Stromal cell of bone marrow (primary cell): ENCODE results near the gene TRPV5.
"Not testable (repeated sequence)": the region's sequence is repeated elsewhere in the genome, so short reads cannot be mapped to it uniquely, and the experiment has no call there.

ENCODE experiments used
- DNase-seq: peaks from one replicate; pipeline ENCODE4 v3.0.0-alpha.2; 2012; ENCODE audit warnings: low read depth

TRPV5 gene

DNA sequence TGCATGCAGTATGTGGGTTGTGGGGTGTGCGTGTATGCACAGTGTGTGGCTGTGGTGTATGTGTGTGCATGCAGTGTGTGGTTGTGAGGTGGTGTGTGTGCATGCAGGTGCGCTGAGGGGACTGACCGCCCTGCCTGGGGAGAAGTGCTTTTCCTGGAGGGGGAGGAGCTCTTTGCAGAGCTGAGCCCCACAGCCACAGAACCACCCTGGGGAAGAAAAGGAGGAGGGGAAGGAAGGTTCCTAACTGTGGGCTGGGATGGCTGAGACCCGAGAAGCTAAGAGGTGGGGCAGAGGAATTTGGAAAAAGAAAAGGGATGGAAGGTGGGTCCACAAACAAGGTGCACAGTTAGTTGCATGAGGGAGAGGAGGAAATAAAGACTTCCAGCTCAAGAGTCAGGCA lies at the start of gene TRPV5:
TSS of gene TRPV5 (minus strand) at position 123 of the 400 bp plus-strand sequence. CDS start 287 bp downstream, outside the sequence.
- DNase-seq = no peak

DNA sequence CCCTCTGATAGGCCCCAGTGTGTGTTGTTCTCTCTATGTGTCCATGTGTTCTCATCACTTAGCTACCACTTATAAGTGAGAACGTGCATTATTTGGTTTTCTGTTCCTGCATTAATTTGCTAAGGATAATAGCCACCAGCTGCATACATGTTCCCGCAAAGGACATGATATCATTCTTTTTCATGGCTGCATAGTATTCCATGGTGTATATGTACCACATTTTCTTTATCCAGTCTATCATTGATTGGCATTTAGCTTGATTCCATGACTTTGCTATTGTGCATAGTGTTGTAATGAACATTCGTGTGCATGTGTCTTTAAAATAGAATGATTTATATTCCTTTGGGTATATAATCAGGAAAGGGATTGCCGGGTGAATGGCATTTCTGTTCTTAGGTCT lies 44.9 kb upstream of the TRPV5 start:
- DNase-seq = not testable (repeated sequence)

DNA sequence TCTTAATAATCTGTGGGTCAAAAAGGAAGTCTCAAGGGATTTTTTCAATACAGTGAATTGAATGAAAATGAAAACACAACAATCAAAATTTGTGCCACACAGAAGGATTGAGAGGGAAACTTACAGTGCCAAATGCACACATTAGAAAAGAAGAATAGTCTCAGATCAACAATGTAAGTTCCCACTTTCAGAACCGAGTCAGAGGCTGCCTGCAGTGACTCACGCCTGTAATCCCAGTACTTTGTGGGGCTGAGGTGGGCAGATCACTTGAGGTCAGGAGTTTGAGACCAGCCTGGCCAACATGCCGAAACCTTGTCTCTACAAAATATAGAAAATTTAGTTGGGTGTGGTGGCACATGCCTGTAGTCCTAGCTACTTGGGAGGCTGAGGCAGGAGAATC lies 41.1 kb upstream of the TRPV5 start:
- no peak for DNase-seq

DNA sequence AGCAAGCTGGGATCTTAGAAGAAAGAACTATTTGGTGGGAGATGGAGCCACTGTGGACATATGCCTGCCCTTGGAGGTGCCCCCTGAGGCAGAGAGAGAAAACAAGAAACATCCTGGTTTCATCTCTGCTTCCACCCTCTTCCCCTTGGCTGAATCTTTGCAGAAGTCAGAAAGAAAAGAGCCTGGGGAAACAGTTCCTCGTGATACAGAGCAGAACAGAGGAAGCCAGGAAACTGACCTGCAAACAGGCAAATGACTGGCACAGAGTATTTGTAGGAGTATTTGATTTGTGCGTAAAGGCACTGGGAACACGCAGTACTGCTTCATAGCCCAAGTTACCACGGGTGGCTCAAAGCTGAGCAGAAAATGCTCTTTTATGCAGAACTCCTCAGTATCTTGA lies 35.6 kb upstream of the TRPV5 start:
- DNase-seq = no peak

DNA sequence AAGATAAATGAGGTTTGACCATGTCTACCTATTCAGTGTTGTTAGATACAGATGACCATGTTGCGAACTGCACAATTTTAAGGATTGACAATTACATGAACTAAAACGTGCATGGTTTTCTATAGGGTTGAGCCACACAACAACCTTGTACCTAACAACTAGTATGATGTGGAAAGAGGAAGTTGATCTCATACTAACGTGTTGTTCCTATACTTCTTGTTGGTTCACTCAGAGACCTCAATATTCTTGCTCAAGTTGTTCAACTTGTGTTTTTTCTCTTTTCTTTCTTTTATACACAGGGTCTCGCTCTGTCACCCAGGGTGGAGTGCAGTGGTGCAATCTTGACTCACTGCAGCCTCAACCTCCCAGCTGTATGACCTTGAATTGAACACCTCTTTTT lies 34.7 kb upstream of the TRPV5 start:
- DNase-seq = no peak

DNA sequence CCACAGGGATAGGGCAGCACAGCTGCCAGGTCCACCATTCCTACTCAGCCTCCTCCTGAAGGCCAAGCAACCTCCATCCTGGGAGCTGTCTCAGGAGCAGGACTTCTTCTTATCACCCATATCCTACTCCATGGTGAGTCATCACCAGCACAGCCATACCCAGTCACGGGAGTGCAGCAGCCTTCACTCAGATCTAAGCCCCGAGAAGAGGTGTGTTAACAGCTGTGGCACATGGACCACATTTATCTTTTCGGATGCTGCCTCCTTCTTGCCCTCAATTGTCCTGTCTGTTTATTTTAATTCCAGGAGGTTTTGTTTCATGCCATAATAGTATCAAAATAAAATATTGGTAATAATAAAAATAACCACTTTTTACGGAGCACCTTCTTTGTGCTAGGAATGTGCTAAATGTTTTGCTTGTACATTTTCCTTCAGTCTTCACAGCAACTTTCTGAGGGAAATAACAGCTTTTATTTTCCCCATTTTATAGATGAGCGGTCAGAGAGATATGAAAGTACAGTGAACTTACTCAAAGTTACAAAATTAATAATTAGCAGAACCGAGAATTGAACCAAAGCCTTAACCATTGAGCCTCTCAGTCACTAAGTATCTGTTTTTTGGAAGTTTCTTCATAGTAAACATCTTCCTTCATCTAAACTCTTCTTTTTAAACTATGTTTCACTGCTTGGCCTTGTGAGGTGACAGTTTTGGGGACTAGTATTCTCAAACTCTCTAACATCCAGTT lies 31.1 kb upstream of the TRPV5 start:
- no peak for DNase-seq

DNA sequence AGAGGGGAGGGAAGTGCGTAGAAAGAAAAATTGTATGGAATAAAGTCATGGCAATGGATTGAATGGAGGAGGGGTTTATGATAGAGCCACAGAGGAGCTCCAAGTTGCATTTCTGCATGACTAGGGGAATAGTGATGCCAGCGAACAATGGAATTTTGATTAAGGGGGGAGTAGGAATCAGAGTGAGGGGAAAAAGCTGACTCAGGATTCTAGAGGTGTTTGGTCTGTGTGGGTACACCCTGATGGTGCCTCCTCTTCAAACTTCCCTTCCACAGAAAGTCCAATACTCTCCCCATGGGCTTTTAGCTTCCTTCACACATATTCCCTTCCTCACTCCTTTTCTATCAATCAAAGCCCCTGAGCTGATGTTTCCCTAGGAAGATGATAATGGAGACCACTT lies 30.4 kb upstream of the TRPV5 start:
- no peak for DNase-seq

DNA sequence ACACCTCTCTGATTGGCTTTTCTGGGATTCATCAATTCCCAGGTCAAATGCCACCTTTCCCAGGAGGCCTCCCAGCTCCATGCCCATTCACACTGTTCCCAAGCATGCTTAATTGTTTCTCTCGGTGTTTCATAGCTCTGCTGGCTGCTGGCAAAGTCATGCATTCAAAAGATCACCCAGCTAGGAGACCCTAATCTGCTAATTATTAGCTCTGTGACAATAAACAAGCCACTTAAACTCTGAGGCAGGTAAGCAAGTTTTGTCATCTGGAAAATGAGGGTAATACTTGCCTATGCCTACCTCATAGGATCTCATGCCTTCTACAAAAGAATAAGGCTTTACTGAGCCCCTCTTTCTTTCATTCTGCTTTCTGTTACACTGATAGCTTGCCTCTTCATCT lies 29.4 kb upstream of the TRPV5 start:
- no peak for DNase-seq

DNA sequence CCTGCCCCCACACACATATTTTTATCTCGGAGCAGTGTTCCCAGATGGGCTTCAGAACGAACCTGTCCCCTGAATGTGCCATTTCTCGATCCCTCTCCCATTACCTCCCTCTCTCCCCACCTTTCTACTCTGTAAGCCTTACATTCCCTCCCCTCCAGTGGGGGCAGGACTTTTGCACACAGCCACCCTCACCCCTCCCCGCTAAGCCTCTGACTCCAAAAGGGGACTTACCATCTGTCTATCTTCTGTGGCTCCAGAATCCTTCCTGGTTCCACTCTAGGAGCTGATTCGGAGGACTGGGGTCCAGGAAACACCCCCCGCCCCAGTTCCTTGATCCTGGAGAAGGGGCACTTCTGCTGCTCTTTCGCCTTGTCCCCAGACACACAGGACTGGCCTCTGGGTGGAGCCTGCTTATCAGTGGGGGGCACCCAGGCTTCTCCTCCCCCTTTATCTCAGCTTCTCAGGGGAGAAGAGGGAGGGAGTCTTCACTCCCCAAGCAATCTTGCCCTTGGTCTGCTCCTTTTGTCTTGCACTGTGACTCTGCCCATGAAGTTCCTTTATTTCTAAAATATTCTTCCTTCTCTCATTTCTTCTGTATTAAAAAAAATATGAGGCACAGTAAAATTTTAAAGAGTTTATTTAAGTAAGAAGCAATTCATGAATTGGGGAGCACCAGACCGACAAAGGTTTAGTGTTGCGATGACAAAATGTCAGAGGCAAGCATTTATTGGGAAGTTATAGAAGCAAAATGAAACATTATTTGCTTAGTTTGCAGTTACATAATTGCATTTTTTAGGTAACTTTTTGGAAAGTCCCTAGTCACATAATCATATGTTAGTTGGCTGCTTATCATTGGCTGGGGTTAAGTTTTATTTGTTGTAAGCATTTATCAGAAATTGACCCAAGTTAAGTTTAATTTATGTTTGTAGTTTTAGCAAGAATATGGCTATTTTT lies 28.7 kb upstream of the TRPV5 start, which contains the start of gene KEL:
TSS of gene KEL (minus strand) at position 391 of the 954 bp plus-strand sequence. CDS start at position 234, 157 bp downstream.
- no peak for DNase-seq

DNA sequence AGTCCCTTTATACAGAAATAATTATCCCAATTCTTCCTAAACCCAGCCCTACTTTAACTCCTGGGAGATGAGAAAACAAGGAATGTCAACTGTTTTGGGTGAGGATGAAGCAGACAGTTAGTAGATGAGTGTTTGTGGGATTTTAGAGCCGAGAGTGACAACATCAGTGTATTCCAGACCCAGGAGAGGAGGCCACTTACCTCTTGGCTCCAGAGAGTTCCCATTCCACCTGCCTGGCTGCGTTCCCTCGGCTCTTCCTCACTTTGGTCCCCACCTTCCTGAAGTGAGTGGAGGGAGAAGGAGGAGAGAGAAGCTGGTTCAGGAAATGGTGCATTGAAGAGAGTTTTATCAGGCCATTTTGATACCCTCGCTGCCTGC lies 28.0 kb upstream of the TRPV5 start:
- DNase-seq = no peak

DNA sequence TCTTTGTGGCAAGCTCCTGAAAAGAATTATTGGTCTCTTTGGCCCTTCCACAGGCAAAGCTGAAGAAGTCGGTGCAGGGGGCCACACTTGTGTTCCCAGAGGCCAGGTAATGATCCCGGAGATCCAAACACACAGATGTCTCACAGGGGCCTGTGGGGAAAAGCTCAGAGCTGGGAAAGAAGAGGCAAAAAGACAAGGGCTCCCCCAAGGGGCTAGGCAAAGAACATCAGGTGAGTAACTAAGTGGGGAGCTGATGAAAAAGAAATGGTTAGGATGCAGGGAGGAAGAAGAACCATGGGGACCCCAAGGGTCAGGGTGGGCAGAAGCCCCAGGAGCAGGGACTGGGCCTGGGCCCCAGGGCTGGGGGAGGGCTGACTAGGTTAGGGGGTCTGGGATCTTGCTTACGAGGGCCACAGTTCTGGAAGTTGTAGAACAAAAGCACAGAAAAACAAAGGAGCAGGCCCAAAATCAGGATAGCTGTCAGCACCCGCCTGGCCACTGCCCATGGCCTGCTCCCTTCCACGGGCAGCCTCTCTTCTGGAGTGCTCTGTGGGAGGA lies 27.5 kb upstream of the TRPV5 start:
- no peak for DNase-seq

DNA sequence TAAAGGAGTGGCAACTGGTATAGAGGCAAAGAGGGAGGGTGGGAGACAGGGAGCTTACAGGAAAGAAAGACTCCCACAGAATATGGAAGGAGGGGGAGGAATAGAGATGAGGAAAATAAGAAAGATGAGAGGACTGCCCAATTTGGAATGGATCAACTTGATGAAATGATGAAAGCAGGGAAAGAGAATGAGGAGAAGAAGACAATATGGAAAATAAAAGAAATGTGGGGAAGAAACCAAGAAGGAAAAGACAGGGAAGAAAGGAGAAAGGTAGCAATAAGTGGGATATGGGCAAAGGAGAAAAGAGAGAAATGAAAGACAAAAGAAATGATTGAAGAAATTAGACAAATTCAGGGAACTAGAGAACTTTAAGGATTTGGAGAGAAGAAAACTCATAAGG lies 25.7 kb upstream of the TRPV5 start:
- no peak for DNase-seq

DNA sequence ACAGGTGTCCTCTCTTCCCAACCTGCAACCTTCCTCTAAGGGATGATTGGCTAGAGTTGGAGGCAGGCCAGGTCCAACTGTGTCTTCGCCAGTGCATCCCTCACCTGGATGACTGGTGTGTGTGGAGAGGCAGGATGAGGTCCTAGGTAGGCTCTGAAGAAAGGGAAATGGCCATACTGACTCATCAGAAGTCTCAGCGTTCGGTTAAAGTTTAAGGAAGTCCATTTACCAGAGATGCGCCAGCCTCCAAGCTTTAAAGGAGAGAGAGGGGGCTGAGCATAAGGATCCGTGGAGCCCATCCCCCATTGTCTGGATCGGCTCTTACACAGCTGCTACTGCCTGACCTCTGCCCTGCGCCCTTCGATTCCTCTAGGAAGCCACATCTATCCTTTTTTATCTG lies 24.2 kb upstream of the TRPV5 start:
- DNase-seq = no peak

DNA sequence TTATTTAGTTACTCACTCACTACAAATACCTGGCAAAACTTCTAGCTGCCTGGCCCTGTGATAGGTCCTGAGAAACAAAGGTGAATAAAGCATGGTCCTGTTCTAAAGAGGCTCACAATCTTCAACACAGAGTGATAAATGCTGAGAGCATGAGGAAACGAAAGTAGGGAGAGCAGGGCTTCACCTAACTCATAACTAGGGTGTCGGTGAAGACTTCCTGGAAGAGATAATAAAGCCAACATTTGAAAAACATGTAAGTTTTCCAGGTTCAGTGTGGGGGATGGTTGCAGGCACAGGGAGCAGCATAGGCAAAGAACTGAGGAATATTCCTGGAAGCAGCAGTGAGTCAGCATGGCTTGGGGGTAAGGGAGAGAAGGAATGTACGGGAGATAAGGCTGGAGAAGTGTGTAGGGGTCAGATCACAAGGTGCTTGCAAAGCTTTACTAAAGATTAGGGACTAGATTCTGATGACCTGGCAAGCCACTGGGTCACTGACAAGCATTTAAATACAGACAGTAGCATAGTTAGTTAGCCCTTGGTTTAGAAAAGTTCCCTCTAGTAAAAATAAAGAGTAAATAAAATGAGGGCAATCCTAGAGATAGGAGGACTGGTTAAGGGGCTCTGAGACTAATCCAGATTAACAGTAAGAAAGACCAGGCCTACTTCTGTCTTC lies 23.5 kb upstream of the TRPV5 start:
- no peak for DNase-seq

DNA sequence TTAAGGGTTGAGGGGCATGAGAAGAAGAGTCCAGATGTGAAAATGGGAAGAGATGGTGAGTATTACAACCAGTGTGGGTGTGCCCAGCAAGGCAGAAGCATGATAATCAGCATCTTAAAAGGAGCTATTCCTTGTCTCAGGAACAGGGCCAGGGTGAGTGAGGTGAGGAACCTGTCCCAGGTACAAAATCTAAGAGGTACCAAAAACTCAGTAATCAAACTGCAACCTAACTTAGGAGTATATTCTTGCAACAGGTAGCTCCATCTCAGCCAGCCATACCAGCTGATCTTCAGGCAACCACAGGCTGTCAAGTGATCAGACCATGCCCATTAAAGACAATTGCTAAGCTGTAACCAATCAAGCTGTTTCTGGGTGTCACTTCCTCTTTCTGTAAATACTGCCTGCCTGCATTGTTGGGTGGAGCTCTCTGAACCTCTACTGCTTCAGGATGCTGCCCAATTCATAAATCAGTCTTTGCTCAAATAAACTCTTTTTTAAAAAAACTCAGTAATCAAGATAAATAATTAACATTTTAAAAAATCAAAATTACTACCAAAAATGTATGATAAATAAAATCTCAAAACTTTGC lies 21.2 kb upstream of the TRPV5 start:
- no peak for DNase-seq

DNA sequence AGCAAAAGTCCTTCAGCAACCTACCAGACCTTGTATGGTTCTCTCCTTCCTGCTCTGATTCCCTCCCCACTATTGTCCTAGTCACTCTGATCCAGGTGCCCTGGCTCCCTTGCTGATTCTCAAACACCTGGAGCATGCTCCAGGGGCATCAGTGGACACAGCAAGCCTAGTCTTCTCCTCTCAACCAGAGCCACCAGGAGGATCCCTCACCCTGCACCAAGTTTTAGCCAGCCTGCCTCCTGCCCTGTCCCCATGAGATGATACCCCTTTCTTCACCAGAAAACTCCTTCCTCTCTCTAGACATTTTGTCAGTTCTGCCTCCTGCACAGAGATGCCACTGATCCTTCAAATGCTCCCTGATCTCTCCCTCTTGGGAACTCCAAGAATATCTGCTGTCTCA lies 16.7 kb upstream of the TRPV5 start:
- DNase-seq = no peak

DNA sequence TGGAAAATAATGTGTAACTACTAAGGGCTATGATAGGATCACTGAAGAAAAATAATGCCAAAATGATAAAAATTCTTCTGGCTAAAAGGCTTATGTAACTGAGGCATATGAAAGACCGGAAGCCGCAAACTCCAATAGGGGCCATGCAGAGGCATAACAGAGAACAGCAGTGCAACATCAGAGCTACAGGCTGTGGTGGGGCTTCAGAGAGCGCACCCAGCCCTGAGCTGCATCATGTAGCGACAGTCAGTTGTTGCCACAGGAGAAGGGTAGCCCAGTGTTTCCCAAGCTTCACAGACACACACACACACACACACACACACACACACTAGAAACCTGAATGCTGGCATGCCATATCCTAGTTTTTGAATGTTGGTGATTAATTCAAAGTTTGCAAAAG lies 15.1 kb upstream of the TRPV5 start:
- no peak for DNase-seq

DNA sequence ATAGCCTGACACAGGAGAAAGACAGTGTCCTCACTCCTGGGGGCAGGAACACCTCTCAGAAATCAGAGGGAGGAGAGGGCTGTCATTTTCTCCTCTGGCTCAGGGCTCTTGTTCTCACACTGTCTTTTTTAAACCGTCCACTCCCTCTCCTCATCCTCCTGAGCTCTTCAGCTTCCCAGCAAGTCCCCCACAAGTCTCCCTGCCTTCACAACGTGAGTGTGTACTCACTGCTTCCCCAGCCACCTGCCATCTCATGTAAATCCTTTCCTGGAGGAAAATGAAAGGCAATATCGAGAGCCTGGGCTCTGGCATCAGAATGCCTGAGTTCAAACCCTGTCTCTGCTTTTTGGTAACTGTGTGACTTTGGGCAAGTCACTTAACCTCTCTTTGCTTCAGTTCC lies 11.5 kb upstream of the TRPV5 start:
- DNase-seq = no peak

DNA sequence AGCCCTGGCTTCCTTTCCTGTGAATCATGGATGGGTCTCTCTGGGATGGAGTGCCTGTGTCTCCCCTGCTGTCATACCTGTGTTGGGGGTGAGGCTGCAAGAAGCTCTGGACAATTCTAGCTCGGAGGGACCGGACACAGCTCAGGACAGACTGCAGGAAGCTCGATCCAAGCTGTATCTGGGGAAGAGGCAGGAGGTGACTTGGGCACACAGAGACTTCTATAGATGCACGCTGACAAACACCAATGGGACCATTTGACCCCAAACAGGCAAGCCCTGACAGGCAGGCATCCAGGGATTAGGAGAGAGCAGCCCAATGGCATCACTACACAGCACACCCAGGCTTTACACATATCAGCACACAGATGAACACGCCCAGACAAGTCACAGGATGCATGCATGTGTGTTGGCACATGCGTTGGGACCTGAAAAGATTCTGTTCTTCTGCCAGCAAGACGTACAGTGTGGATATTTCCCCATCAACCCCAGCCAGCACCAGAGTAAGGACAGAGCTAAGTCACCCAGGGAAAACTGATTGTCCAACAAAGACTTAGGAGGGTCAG lies 10.2 kb upstream of the TRPV5 start:
- no peak for DNase-seq

DNA sequence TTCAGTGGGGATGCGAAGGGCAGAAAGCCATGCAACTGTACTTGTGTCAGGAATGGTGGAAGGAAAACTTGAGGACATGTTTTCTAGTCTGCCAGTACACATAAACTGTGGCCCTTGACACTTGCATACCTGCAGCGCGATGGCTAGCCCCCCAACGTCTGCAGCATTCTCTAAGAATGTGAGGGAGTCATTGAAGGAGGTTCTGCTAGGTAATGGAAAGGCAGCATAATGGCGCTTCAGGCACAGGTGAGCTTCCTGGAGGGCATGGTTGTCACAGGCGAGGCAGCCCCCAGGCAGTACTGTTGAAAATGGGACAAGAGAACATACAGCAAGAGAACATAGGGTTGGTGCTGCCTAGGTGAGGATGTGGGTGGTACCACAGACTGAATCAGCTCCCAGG lies 9.2 kb upstream of the TRPV5 start:
- DNase-seq = no peak

DNA sequence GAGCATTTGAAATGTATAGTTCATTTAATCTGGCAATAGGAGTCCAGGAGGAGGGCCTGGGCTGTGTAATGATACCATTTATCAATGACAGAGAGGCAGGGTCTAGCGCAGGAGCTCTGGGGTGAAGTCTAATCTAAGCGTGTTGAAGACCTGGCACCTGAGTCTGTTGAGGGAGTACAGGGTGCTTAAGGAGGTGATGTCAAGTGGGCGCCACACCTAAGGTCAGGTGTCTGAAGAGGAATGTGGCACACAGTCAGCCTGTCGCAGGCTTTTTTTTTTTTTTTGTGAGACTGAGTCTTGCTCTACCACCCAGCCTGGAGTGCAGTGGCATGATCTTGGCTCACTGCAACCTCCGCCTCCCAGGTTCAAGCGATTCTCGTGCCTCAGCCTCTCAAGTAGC lies 8.0 kb upstream of the TRPV5 start:
- no peak for DNase-seq
